GM18867 (cell line): Measurements from ENCODE around the gene MOGAT1.
"Not testable (repeated sequence)": the region's sequence is repeated elsewhere in the genome, so short reads cannot be mapped to it uniquely, and the experiment has no call there.

Source experiments
- ATAC-seq: cut with Tn5 transposase; IDR thresholded peaks from one replicate; pipeline ENCODE4 v1.9.1; 2021; ENCODE audit warnings: mild to moderate bottlenecking, moderate library complexity; ENCODE audit not compliant: unreplicated experiment

MOGAT1 gene

GRCh38 chr2:222738809-222739208 is 67.4 kb downstream of the MOGAT1 start:
- ATAC-seq = no peak

GRCh38 chr2:222739939-222740338 is 68.5 kb downstream of the MOGAT1 start:
- no peak for ATAC-seq

- no peak for ATAC-seq
Observed at GRCh38 chr2:222743251-222743812, 71.9 kb downstream of the MOGAT1 start.

GRCh38 chr2:222745836-222746559 is 74.5 kb downstream of the MOGAT1 start:
- no peak for ATAC-seq

- peak; percentile 90 for ATAC-seq
Observed at GRCh38 chr2:222747526-222748160, 76.2 kb downstream of the MOGAT1 start.

GRCh38 chr2:222750533-222750932 is 79.1 kb downstream of the MOGAT1 start:
- ATAC-seq = no peak

- no peak for ATAC-seq
Observed at GRCh38 chr2:222751238-222751637, 79.8 kb downstream of the MOGAT1 start.

GRCh38 chr2:222751821-222752719 is 80.6 kb downstream of the MOGAT1 start:
- ATAC-seq = no peak

- ATAC-seq = no peak
Observed at GRCh38 chr2:222752746-222753145, 81.3 kb downstream of the MOGAT1 start.

- ATAC-seq = no peak
Observed at GRCh38 chr2:222753251-222753824, 81.9 kb downstream of the MOGAT1 start.

GRCh38 chr2:222754324-222754930 is 83.0 kb downstream of the MOGAT1 start:
- no peak for ATAC-seq

- not testable (repeated sequence) for ATAC-seq
Observed at GRCh38 chr2:222755593-222755992, 84.1 kb downstream of the MOGAT1 start.

GRCh38 chr2:222756362-222756831 is 84.9 kb downstream of the MOGAT1 start:
- no peak for ATAC-seq

- no peak for ATAC-seq
Observed at GRCh38 chr2:222756951-222757650, 85.6 kb downstream of the MOGAT1 start.
